GM18870 (cell line): Measurements from ENCODE around the gene SLC35F3.
"Not testable (repeated sequence)": the region's sequence is repeated elsewhere in the genome, so short reads cannot be mapped to it uniquely, and the experiment has no call there.

Experiments
- ATAC-seq: cut with Tn5 transposase; IDR thresholded peaks from one replicate; pipeline ENCODE4 v1.9.1; 2021; ENCODE audit warnings: moderate library complexity; ENCODE audit not compliant: unreplicated experiment

SLC35F3 gene

DNA sequence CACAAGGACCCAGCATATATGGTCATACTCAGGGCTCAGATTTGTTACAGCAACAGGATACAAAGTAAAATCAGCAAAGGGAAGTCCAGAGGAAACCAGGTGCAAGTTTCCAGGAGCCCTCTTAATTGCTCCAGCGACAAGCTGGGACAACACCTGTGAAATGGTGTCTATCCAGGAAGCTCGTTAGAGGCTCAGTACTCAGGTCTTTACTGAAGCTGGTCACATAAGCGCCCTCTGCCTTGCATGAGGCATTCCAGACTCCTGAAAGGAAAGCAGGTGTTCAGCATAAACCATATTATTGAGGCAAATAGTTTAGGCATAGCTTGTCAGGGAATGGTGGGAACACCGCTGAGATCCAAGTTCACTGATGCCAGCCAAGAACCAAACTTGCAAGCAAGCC is 231.0 kb downstream of the SLC35F3 start:
- no peak for ATAC-seq

DNA sequence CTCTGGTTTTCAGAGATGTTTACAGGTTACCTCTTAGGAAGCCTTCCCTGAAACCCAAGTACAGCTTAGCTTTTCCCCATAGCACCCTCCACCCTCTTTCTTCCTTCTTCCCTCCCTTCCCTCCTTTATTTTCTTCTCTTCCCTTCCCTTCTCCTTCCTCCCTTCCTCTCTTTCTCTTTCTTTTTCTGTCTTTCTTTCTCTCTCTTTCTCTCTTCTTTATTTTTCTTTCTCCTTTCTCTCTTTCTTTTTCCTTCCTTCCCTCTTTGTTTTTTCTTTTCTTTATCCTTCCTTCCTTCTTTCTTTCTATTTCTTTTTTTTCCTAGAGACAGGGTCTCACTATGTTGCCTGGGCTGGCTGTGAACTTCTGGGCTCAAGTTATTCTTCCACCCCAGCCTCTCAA is 231.6 kb downstream of the SLC35F3 start:
- no peak for ATAC-seq

DNA sequence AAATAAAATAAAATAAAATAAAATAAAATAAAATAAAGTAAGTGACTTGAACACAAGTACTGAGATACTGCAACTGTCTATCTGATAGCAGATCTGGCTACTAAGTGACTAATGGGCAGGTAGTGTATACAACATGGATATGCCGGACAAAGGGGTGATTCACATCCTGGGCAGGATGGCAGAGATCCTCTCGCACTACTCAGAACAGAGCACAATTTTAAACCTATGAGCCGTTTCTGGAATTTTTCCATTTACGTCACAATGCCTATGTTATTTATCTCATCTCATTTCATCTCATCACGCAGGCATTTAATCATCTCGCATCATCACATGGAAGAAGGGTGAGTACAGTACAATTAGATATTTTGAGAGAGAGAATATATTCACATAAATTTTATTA is 235.5 kb downstream of the SLC35F3 start:
- ATAC-seq = no peak

DNA sequence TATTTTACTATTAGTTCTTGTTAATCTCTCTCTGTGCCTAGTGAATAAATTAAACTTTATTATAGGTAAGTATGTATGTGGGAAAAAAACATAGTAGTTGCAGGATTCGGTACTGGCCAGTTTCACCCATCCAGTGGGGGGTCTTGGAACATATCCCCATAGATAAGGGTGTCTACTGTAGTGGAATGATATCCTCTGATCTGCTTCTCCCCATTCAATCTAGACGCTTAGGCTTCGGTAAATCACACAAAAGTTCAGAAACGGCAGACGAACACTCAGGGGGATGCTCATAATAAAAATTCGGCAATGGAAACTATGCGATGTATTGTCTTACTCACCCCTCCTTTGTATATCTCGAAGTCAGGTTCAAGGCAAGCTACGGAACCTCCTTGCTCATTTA is 235.9 kb downstream of the SLC35F3 start:
- ATAC-seq = no peak

DNA sequence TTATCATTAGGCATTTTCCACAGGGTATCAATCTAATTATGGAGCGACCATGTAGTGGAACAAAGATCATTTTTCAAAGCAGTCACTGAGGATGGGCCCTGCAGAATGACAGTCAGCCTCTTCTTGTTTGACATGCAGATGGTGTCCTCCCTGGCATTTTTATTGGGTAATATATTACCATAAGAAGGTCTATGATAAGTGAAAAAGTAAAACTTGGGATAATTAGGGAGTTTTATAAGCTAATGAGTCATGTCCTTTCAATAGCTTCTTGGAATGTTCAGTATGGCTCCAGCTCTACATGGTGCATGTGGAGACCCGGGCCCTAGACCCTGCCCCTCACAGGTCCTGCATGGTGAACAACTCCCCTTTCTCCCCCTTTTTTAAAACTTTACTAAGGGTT is 236.5 kb downstream of the SLC35F3 start:
- ATAC-seq = no peak

DNA sequence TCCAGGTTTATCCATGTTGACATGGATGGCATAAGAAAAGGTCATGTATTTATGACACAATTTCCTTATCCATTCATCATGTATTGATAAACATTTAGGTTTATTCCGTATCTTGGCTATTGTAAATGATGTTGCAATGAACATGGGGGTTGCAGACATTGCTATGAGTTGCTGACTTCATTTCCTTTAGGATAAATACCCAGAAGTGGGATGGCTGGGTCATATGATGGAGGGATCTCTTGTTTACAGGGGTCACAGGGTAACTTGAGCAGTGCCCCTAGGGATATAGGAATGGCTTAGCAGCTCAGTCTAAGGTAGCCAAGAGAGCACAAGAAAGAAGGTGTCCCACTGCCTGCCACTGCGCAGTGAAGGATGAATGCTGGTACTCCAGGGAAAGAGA is 239.2 kb downstream of the SLC35F3 start:
- no peak for ATAC-seq

DNA sequence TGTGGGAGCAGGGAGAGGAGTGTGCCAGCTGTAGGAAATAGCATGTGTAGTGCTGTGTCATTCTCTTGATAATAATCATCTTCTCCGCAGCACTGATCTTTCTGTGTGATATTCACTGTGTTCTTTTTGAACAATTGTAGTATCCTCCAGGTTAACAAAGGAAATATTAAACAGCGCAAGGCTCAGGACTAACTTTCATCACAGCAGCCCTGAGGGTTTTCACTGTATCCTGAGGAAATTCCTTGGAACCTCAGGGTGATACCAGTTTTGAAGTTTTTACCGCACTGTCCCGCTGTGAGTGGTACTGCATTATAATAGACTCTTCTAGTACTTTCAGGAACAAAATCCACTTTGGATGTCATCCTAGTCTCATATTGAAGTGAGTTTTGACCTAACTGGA is 240.4 kb downstream of the SLC35F3 start:
- ATAC-seq = no peak

DNA sequence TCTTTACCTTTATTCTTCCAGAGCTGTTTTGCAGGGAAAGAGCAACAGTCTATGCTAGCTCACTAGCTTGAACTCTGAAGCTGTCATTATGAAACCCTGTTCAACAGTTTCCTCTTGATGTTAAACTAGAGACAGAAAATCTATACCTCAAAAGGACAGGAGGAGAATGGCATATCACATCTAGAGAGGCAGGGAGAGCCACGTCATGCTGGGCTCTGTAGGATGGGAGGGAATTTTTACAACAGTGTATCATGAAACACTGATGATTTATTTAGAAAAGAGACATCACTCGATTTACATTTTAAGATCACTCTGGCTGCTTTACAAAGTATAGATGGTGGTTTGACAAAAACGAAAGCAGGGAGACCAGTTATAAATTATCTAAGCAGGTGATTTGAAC is 243.9 kb downstream of the SLC35F3 start:
- no peak for ATAC-seq

DNA sequence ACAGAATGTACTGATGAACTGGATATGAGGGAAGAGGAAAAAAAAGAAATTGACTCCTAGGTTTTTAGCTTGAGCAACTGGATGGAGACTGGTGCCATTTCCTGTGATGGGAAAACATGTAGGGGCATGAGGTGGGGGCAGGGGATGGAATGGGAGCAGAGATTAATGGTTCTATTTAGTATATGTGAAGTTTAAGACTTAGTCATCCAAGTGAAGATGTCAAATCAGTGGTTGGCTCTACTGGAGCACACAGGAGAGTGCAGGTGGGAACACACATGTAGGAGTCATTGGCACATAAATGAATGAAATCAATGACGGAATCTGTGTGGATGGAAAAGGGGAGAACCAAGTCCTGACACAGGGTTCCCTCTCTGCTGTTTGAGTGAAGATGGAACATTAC is 244.3 kb downstream of the SLC35F3 start:
- no peak for ATAC-seq

DNA sequence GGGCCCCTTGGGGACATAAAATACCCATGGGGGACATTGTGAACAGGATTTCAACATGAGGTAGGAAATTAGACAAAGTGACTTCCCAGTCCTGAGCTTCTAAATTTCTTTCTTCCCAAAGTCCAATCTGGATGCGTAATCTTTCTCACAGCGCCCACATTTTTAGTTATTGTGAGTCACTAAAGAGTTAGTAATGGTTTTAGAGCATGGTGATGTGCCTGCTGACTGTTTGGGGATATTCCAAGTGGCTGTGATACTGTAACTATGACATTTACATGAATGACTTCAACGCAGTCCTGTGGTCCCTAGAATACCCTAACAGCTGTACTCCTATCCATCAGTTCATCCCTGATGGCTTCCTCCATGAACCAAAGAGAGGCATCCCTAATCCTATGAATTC is 244.7 kb downstream of the SLC35F3 start:
- no peak for ATAC-seq

DNA sequence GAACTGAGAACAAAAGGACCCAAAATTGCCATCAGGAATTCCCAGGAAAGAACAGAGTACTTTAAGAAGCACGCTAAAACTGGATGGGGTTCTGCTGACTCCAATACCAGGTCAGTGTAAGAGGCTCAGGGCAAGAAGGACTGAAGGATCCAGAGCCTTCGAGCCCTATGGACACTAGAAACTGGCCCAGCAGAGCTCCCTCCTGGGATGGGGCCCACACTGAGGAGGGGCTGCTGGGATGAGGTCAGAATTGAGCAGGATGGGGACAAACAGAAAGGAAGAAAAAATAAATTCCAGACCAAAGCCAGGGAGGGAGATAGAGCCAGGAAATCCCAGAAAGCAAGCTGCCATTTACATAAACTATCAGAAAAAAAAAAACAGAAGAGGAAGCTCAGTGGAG is 246.4 kb downstream of the SLC35F3 start:
- no peak for ATAC-seq

DNA sequence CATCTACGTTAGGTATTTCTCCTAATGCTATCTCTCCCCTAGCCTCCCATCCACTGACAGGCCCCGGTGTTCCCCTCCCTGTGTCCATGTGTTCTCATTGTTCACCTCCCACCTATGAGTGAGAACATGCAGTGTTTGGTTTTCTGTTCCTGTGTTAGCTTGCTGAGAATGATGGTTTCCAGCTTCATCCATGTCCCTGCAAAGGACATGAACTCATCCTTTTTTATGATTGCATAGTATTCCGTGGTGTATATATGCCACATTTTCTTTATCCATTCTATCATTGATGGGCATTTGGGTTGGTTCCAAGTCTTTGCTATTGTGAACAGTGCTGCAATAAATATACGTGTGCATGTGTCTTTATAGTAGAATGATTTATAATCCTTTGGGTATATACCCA is 247.9 kb downstream of the SLC35F3 start:
- ATAC-seq = not testable (repeated sequence)

DNA sequence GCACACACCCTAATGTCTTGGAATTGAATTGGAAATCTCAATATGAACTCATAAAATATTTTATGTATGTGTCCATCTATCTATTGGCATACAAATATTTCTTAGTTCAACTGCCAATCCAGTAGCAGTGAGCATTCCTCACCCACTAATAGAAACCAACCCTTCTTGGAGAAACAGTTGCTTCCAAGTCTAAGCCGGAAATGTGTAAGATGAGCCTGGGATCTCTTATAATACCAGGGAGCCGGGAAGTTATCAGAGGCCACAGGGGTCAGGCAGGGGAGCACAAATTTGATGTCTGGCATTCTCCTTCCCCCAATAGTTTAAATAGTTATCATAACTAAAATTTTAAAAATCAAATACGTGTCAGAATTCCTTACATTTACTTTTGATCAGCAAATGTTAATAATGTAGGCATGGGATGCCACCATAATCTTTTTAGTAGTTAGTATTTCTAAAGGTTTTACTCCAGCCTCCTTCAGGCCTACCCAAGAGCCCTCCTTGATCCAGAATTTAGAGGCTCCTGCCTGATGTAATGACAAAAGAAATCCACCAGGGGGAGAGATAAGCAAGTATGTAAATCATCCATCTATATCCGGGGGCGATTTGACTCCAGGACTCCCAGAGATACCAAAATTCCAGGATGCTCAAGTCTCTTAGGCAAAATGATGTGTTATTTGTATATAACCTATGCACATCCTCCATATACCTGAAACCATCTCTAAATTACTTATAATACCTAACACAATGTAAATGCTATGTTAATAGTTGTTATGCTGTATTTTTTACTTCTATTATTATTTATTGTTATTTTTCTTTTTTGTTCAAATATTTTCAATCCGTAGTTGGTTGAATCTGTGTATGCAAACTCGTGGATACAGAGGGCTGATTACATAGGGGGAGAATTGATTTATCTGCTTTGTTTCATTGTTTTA is 250.1 kb downstream of the SLC35F3 start:
- ATAC-seq = no peak

DNA sequence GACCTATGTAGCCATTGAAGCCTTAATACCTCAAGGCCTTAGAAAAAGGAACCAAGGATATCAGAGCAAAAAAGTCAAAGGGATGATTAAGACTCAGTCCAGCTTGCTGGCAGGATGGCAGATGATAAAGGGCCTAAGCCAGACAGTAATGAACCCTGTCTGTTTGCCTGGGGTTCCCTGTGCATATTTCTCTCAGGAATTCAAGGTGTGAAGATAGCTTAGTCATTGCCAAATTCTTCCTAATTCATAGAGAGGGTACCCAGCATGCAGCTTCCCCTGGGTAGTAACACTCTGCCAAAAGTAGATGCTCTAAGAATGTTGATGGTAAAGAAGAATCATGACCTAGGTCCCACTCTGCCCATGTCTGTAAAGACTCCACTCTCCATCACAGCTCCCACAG is 258.2 kb downstream of the SLC35F3 start:
- ATAC-seq = no peak

DNA sequence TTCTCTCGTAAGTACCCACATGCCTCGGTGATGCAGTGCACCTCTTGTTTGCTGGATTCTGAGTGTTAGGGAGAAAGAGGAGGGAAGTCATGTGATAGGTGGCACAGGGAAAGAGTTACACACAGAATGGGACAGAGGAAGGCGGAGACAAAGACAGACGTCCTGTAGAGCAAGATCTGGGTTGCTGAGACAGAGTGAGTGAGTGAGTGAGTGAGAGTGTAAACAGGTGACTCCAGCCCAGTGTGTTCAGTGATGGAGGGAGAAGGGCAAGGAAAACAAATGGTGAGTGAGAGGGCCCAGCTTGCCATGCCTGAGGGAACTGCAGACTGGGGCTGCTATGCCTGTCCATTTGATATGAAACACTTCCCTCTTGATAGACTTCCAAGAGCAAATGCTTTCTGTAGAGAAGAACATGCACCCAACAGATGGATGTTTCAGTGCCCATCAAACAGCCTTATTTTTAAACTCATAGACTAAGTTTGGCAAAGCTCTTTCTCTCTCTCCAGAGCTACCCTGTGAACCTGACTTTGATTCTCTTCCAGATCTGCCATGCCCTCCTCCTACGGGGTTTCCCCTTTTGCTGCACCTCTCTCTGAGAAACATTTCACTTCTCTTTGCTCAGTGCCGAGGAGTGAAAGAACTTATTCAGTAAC is 258.9 kb downstream of the SLC35F3 start:
- ATAC-seq = no peak

DNA sequence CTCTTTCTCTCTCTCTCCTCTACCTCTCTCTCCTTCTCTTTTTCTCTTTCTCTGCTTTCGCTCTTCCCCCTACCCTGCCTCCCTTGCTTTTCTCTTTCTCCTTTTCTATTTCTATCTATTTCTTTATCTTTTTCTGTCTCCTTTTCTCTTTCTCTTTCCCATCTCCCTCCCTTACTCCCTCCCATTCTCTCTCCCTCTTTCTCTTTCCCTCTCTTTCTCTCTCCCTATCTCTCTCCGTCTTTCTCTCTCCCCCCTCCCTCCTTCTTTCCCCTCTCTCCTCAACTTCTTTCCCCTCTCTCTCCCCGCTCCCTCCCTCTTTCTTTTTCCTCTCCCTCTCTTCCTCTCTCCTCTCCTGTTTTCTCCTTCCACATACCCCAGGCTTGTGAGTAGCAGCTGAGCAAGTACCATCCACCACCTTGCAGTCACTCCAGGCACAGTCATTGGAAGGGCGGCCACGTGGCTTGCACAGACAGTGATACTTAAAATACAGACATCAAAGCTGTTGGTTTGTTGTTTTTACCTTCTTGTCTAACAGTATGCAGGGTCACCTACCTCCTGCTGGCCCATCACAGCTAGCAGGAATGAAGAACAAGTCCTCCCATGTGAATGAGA is 259.7 kb downstream of the SLC35F3 start:
- ATAC-seq = no peak

DNA sequence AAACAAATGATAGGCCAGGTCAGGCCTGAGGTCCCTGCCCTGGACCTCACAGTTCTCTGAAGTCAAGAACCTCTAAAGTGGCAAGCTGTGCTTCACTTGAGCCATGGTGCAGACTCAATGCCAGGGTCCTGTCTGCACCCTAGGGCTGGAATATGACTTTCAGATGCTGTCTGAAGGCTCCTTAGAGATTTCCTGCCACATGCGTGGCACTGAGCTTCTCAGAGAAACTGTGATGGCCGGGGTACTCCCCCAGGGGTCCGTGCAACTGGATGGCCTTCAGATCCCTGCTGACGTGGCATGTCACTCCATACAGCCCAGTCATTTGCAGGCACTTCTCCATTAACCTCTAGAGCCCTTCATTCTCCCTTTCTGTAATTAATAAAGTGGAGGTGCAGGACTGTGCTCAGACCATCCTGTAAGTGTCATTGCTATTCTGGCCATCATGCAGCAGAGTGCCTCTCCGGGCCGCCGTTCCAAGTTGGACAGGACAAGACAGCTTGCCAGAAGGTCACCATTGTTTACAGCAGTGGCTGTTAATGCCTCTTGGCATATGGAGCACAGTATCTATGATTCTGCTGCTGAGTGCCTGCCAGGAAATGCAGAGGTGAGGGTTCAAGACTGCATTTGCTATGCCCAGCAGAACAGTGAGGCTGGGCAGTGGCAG is 263.7 kb downstream of the SLC35F3 start:
- ATAC-seq = no peak

DNA sequence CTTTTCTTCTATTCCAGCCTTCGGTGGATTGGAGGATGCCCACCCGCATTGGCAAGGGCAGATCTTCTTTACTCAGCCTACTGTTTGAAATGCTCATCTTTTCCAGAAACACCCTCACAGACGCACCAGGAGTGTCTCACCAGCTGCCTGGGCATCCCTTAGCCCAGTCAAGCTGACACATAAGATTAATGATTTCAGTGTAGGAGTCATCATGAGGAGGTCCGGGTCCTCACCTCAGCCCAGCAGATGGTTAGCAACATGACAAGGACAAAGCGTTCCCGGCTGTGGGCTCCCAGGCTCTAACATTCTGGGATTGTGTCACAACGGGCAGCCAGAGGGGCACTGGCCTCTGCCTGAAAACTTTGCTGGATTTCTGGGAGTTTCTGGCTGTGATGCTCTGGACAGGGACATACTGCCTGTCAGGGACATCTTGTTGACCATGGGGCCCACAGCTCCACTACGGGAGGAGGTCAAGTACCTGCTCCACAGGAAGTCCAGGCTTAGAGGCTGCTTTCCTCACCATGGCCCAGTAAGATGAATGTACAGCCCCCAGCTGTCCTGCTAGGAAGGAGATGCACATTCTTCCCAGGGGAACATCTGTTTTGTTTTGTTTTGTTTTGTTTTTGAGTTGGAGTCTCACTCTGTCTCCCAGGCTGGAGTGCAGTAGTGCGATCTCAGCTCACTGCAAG is 264.8 kb downstream of the SLC35F3 start:
- no peak for ATAC-seq

DNA sequence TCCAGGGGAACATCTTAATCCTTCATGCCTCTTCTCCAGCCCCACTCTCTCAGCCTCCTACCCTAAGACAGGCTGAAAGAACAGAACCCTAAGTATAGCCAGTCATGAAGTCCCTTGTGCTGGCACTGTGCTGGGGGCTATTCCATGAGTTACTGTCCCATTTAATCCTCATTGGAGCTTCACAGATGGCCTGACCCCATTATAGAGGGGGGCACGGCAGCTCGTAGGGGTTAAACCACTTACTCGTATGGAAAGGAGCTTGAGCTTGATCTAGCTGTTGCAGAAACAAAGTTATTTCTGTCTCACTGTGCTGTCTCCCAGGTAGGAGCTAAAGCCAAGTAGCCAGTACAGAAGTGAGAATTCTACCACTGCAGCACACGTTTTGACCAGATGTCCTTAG is 265.6 kb downstream of the SLC35F3 start:
- ATAC-seq = no peak

DNA sequence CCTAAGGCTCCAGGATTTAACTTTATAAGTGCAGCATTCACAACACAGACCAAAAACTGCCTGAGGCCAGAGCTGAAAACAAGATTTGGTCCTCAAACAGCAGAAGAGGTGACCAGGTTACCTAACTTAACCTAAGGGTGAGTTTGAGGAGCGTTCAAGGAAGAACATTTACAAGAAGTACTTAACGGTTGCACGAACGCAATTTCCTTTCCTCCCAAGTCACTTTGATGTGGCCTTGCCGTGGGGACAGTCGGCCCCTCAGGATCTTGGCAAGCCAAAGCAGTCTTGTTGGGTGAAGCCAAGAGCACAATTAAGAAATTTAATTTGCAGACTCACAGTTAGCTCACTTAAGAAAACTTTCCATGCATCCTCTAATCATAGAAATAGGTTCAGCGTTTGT is 266.1 kb downstream of the SLC35F3 start:
- no peak for ATAC-seq

DNA sequence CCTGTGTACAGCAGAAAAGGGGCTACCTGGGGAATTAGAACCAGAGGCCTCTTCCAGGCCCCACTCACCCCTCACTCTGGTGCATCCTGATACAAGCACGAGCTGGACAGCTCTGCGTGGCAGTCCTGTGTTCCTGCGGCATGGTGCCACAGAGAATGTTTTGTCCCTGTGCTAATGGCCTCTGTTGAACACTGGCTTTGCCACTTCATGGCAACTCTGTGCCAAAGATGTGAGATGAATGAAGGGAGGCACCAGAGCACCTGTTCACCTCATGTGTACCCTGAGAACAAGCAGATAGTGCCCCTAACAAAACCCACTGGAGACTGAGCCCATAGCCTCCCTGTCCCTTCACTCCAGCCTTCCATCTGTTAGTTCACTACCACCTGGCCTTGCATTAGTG is 269.5 kb downstream of the SLC35F3 start:
- ATAC-seq = no peak
